GM12801 (cell line): ENCODE measurements around the gene TMPRSS9.

ENCODE experiments used
- CTCF ChIP-seq: IDR thresholded peaks from one replicate; pipeline ENCODE4 v1.5.1; 2011; ENCODE audit warnings: control low read depth; ENCODE audit not compliant: insufficient read length; ENCODE audit errors: extremely low read depth

TMPRSS9 gene

DNA sequence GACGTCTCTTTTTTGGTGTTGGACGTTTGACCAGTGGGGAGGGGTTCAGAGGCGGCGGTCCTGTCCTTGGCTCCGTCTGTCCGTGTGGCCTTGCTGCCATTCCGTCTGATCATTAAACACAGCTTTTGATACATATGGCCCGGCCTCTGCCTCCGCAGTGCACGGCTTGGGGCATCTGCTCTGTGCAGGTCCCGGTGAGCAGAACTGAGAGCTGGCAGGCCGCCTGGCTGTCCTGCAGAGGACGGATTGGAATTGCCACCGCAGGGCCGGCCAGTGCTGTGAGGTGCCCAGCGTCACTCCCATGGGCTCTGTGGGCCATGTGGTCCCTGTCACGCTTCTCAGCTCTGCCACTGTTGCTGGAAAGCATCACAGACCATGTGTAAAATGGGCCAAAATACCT, 5.4 kb upstream of the TMPRSS9 start:
- no peak for TF ChIP-seq CTCF

- no peak for TF ChIP-seq CTCF
These were observed 4.7 kb upstream of the TMPRSS9 start for GRCh38 chr19:2355168-2356035.

DNA sequence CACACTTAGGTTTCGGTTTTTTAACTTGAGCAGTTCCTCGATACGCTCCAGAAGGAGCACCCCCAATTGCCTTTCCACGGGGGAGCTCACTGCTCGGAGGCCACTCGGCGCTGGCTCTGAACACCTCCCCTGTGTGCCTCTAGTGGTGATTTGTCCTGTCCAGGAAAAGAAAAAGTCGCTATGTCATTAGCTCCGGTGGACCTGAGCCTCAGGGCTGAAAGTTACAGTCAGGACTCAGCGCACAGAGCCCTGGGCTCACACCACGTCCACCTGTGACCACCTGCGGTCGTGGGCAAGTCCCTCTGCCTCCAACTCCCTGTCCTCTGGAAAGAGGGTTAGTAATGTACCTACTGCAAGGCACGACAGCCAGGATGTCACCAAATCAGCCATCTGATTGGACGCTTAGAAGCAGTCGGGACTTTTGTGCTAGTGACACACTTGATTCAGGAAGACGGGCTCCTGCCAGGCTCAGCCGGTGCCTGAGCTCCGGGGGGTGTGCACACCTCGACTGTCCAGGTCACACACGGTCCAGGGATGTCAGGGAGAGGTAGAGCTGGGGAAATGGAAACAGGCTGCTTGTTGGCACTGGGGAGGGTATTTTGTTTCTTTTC, 3.9 kb upstream of the TMPRSS9 start:
- TF ChIP-seq CTCF, result no peak

DNA sequence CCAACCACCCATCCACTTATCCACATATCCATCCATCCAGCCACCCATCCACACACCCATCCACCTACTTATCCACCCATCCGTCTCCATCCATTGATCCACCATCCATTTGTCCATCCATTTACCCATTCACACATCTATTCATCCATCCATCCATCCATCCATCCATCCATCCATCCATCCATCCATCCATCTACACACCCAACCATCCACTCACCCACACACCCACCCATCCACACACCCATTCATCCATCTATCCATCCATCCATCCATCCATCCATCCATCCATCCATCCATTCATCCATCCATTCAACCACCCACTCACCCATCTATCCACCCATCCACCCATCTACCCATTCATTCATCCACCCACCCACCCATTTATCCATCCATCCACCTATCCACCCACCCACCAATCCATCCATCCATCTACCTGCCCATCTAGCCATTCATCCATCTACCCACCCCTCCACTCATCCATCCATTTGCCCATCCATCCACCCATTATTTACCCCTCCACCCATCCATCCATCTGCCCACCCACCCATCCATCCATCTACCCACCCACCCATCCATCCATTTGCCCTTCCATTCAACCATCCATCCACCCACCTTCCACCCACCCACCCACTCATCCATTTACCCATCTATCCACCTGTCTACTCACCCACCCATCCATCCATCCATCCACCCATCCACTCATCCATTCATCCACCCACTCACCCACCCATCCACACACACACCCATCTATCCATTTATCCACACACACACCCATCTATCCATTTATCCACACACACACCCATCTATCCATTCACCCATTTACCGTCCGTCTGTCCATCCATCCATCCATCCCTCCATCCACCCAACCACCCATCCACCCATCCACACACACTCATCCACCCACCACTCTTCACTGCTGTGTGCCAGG, 2.5 kb upstream of the TMPRSS9 start:
- no peak for TF ChIP-seq CTCF

GRCh38 chr19:2358548-2359173, 1.4 kb upstream of the TMPRSS9 start:
- TF ChIP-seq CTCF, result no peak

DNA sequence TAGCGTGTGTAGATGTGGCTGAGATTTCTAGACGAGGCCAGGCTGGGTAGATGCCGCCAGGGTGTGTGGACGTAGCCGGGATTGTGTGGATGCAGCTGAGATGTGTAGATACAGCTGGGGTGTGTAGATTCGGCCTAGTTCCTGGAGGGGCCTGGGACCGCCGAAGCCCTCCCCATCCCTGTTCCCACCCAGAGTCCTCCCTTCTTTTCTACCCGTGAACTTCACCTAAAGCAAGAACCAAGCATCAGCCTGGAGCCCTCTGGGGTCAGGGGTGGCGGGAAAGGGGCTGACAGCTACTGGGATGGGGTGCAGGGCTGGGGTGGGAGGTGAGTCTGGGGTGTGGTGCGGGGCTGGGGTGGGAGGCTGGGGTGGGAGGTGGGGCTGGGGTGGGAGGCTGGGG, 768 bp downstream of the TMPRSS9 start:
- no peak for TF ChIP-seq CTCF
